DND-41 (cell line): ENCODE data around the gene ENO4.

Experiments used
- ATAC-seq: fragments of 200-7000 bp; cut with Tn5 transposase; 3 replicates; pipeline ENCODE4 v1.9.1; 2021; ENCODE audit warnings: low read depth; ENCODE audit not compliant: insufficient read depth
- DNase-seq: peaks from one replicate; pipeline ENCODE4 v3.0.0-alpha.2; 2020
- H2AFZ ChIP-seq: 2 replicates; pipeline ENCODE4 v1.6.0; 2012; ENCODE audit warnings: low read depth, low read length
- H3K27ac ChIP-seq: 2 replicates; pipeline ENCODE4 v1.5.1; 2012; ENCODE audit warnings: low read length, inconsistent platforms
- H3K27me3 ChIP-seq: fragments of 200-600 bp; sonication (generic); 2 replicates; pipeline ENCODE4 v1.6.0; 2012; ENCODE audit warnings: low read length, mild to moderate bottlenecking, inconsistent platforms; ENCODE audit not compliant: insufficient read depth, poor library complexity
- H3K36me3 ChIP-seq: 2 replicates; pipeline ENCODE4 v1.5.1; 2012; ENCODE audit warnings: low read length, inconsistent platforms; ENCODE audit not compliant: insufficient read depth
- H3K4me1 ChIP-seq: 2 replicates; pipeline ENCODE4 v1.5.1; 2012; ENCODE audit warnings: mild to moderate bottlenecking, low read length; ENCODE audit not compliant: insufficient read depth
- H3K4me2 ChIP-seq: 2 replicates; pipeline ENCODE4 v1.6.0; 2012; ENCODE audit warnings: mild to moderate bottlenecking, moderate library complexity, low read length, inconsistent platforms; ENCODE audit not compliant: insufficient read depth
- H3K4me3 ChIP-seq, 2 experiments: fragments of 200-600 bp in 1 of 2; shearing (Covaris generic) in 1 of 2; 2 replicates each; pipeline ENCODE4 v1.5.1; 2012 to 2016; ENCODE audit warnings: inconsistent platforms in 2 of 2, low read length in 2 of 2, mild to moderate bottlenecking in 2 of 2, low read depth in 1 of 2, moderate library complexity in 1 of 2
- H3K79me2 ChIP-seq: 2 replicates; pipeline ENCODE4 v1.6.0; 2012; ENCODE audit warnings: low read length, inconsistent platforms; ENCODE audit not compliant: insufficient read depth
- H3K9ac ChIP-seq: 2 replicates; pipeline ENCODE4 v1.6.0; 2012; ENCODE audit warnings: low read depth, mild to moderate bottlenecking, inconsistent platforms, low read length, moderate library complexity
- H3K9me3 ChIP-seq: 2 replicates; pipeline ENCODE4 v1.5.1; 2012; ENCODE audit warnings: low read length, moderate library complexity, mild to moderate bottlenecking, inconsistent platforms; ENCODE audit not compliant: insufficient read depth, severe bottlenecking
- H4K20me1 ChIP-seq: 2 replicates; pipeline ENCODE4 v1.6.0; 2012; ENCODE audit warnings: low read length; ENCODE audit not compliant: insufficient read depth
- CTCF ChIP-seq: IDR thresholded peaks from 2 replicates; pipeline ENCODE4 v1.5.1; 2012; ENCODE audit warnings: borderline replicate concordance, low read length, moderate library complexity, mild to moderate bottlenecking; ENCODE audit not compliant: poor library complexity, severe bottlenecking; ENCODE audit errors: extremely low read depth
- EZH2 ChIP-seq: IDR thresholded peaks from 3 replicates; pipeline ENCODE4 v1.6.1; 2012; ENCODE audit warnings: borderline replicate concordance, low read depth, mild to moderate bottlenecking, moderate library complexity, low read length, inconsistent platforms; ENCODE audit not compliant: severe bottlenecking

ENO4 gene

DNA sequence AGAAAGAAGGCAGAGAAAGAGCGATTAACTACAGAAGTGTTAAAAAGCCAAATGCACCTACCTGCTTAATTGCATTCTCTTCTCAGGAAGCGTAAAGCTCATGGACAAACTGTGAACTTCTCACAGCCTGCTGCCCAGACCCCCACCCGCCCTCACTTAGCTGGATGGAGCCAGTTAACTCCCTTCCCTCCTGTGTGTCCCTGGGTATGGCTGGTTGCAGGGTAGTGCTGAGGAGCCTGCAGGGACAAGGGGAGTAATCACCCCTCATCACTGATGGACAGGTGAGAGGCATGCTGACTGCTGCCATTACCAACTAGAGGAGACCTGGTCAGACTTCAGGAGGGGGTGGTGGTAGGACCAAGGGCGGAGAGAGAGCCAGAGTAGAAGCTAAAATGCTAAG lies 37.5 kb downstream of the ENO4 start:
- Histone ChIP-seq H3K27ac (no peak overlapping the region), H3K9ac (no peak overlapping the region), H3K27me3 (peaks cover 6% of the 10 kb centered on the region), H3K4me2 (no peak overlapping the region), H3K4me1 (no peaks in the 10 kb centered on the region), H2AFZ (no peak overlapping the region), H3K9me3 (no peaks in the 10 kb centered on the region), H3K79me2 (no peaks in the 10 kb centered on the region), H4K20me1 (no peaks in the 10 kb centered on the region), H3K4me3 (no peak overlapping the region), H3K36me3 (no peaks in the 10 kb centered on the region)
- ATAC-seq: no peak
- no peak for DNase-seq
- TF ChIP-seq EZH2: no peak
- TF ChIP-seq CTCF: no peak

DNA sequence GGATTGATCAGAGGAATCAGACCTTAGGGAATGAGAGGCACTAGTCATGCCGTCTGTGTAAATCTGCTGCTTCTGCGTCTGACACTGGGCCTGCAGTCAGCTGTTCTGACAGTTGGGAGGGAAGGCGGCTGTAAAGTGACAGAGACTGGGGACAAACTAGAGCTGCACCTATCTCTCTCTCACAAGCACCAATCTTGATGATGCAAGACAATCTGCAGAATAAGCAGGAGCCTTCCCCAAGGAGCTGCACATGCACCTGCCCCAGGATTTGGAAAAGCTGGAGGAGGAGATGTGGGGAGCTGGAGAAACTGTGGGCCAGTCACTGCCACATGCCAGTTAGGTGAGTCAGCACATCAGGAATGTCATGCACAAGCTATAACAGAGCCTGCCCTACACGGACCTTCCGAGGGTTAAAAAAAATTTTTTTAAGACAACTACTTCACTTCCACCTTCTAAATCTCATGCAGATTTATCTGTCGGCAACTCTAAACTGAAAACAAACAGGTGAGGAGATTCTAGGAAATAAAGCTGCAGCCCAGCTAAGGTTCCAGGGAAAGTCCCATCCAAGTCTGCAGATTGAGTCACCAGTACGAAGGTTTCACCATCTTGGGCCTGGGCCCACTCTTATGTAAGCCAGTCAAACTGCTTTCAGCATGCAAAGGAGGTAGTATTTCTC lies 39.2 kb downstream of the ENO4 start:
- DNase-seq: no peak
- no peaks in the 10 kb centered on the region for H3K4me1 ChIP-seq
- H3K36me3 ChIP-seq: no peaks in the 10 kb centered on the region
- H3K4me2 ChIP-seq: no peak overlapping the region
- peaks cover 15% of the 10 kb centered on the region for H3K27me3 ChIP-seq
- no peaks in the 10 kb centered on the region for H4K20me1 ChIP-seq
- no peak overlapping the region for H3K4me3 ChIP-seq
- TF ChIP-seq CTCF: no peak
- no peak for TF ChIP-seq EZH2
- no peak overlapping the region for H2AFZ ChIP-seq
- H3K79me2 ChIP-seq: no peaks in the 10 kb centered on the region
- ATAC-seq: no peak
- no peak overlapping the region for H3K9ac ChIP-seq
- no peaks in the 10 kb centered on the region for H3K9me3 ChIP-seq
- no peak overlapping the region for H3K27ac ChIP-seq

GRCh38 chr10:116889066-116889465 lies 39.8 kb downstream of the ENO4 start:
- H3K79me2 ChIP-seq: no peaks in the 10 kb centered on the region
- no peak overlapping the region for H3K4me2 ChIP-seq
- no peak for ATAC-seq
- no peaks in the 10 kb centered on the region for H3K4me1 ChIP-seq
- H2AFZ ChIP-seq: no peak overlapping the region
- no peak overlapping the region for H3K27ac ChIP-seq
- H3K36me3 ChIP-seq: no peaks in the 10 kb centered on the region
- peaks cover 14% of the 10 kb centered on the region for H3K27me3 ChIP-seq
- TF ChIP-seq CTCF: no peak
- TF ChIP-seq EZH2: no peak
- no peaks in the 10 kb centered on the region for H4K20me1 ChIP-seq
- no peak overlapping the region for H3K4me3 ChIP-seq
- DNase-seq: no peak
- no peak overlapping the region for H3K9ac ChIP-seq
- no peaks in the 10 kb centered on the region for H3K9me3 ChIP-seq
